Neural cell (in vitro differentiated cells): Measurements from ENCODE around the gene PPP2CA. TPM values are rescaled to one million over a fixed set of nuclear protein-coding genes. Genes with fewer than 3 reads are reported as not detected.

Source experiments
- H2AFZ ChIP-seq: fragments of 200-600, 300-800 bp; sonication (generic), shearing (Covaris generic); 2 replicates; pipeline ENCODE4 v1.6.0; 2014; ENCODE audit warnings: low read depth, mild to moderate bottlenecking, antibody characterized with exemption, low read length, moderate library complexity
- H3F3A ChIP-seq: fragments of 200-600 bp; shearing (Covaris generic); 2 replicates; pipeline ENCODE4 v1.6.1; 2016; ENCODE audit warnings: mild to moderate bottlenecking, moderate library complexity, mixed read lengths, antibody characterized with exemption, low read length; ENCODE audit not compliant: insufficient read depth, poor library complexity, severe bottlenecking
- H3K27ac ChIP-seq: fragments of 200-600, 300-800 bp; sonication (generic), shearing (Covaris generic); 2 replicates; pipeline ENCODE4 v1.5.1; 2014; ENCODE audit warnings: mild to moderate bottlenecking, low read length, moderate library complexity
- H3K27me3 ChIP-seq: fragments of 300-800, 200-600 bp; sonication (generic), shearing (Covaris generic); 2 replicates; pipeline ENCODE4 v1.6.0; 2014; ENCODE audit warnings: mild to moderate bottlenecking, low read depth, low read length, moderate library complexity; ENCODE audit not compliant: insufficient read depth
- H3K36me3 ChIP-seq: fragments of 300-800, 200-600 bp; sonication (generic), shearing (Covaris generic); 2 replicates; pipeline ENCODE4 v1.5.1; 2014; ENCODE audit warnings: mild to moderate bottlenecking, antibody characterized with exemption, low read length, moderate library complexity; ENCODE audit not compliant: insufficient read depth
- H3K4me2 ChIP-seq: fragments of 300-800, 200-600 bp; sonication (generic), shearing (Covaris generic); 2 replicates; pipeline ENCODE4 v1.6.0; 2014; ENCODE audit warnings: mild to moderate bottlenecking, low read length
- H3K4me3 ChIP-seq: fragments of 300-800, 200-600 bp; sonication (generic), shearing (Covaris generic); 2 replicates; pipeline ENCODE4 v1.5.1; 2014; ENCODE audit warnings: mild to moderate bottlenecking, low read length, moderate library complexity
- H3K79me2 ChIP-seq: fragments of 200-600 bp; shearing (Covaris generic); replicated peaks from 2 replicates; pipeline ENCODE4 v1.6.0; 2014; ENCODE audit warnings: mild to moderate bottlenecking, low read length, moderate library complexity; ENCODE audit not compliant: insufficient read depth
- H3K9ac ChIP-seq: fragments of 300-800, 200-600 bp; sonication (generic), shearing (Covaris generic); 2 replicates; pipeline ENCODE4 v1.6.1; 2016; ENCODE audit warnings: mild to moderate bottlenecking, low read length, mixed read lengths
- H3K9me2 ChIP-seq: fragments of 200-600 bp; shearing (Covaris generic); 2 replicates; pipeline ENCODE4 v1.6.1; 2016; ENCODE audit warnings: mild to moderate bottlenecking, low read length, mixed read lengths; ENCODE audit not compliant: insufficient read depth
- H3K9me3 ChIP-seq: fragments of 200-600, 300-800 bp; sonication (generic), shearing (Covaris generic); 2 replicates; pipeline ENCODE4 v1.6.1; 2016; ENCODE audit warnings: mild to moderate bottlenecking, mixed run types, low read length, moderate library complexity, mixed read lengths
- H4K20me1 ChIP-seq: fragments of 200-600 bp; shearing (Covaris generic); 2 replicates; pipeline ENCODE4 v1.6.1; 2016; ENCODE audit warnings: mild to moderate bottlenecking, mixed run types; ENCODE audit not compliant: insufficient read depth
- CTCF ChIP-seq: fragments of 450-650 bp; IDR thresholded peaks from 2 replicates; pipeline ENCODE4 v1.5.1; 2014; ENCODE audit warnings: antibody characterized with exemption, mild to moderate bottlenecking, moderate library complexity; ENCODE audit not compliant: poor library complexity, severe bottlenecking
- EP300 ChIP-seq: fragments of 450-650 bp; conservative IDR thresholded peaks from 2 replicates; pipeline ENCODE4 v1.6.1; 2014; ENCODE audit warnings: antibody characterized with exemption, mild to moderate bottlenecking, moderate library complexity; ENCODE audit not compliant: poor library complexity, severe bottlenecking
- EZH2 ChIP-seq: fragments of 200-600, 300-800 bp; shearing (Covaris generic), sonication (generic); IDR thresholded peaks from 2 replicates; pipeline ENCODE4 v1.6.1; 2014; ENCODE audit warnings: antibody characterized with exemption, low read length, borderline replicate concordance, mild to moderate bottlenecking; ENCODE audit not compliant: insufficient read depth, poor library complexity, severe bottlenecking
- MXI1 ChIP-seq: fragments of 450-650 bp; conservative IDR thresholded peaks from 2 replicates; pipeline ENCODE4 v1.6.1; 2014; ENCODE audit warnings: antibody characterized with exemption, mild to moderate bottlenecking; ENCODE audit not compliant: poor library complexity, severe bottlenecking
- RAD21 ChIP-seq: fragments of 450-650 bp; conservative IDR thresholded peaks from 2 replicates; pipeline ENCODE4 v1.6.1; 2014; ENCODE audit warnings: antibody characterized with exemption, mild to moderate bottlenecking, moderate library complexity
- REST ChIP-seq: IDR thresholded peaks from 2 replicates; pipeline ENCODE4 v1.6.1; 2012; ENCODE audit warnings: borderline replicate concordance
- polyA plus RNA-seq: library from polyadenylated mRNA; depleted of rRNA; stranded (reverse); fragments of >200 nt; gene quantifications from 2 replicates; pipeline ENCODE4 v1.2.3, GENCODE V29; 2014

The PPP2CA gene
- polyA plus RNA-seq, 1 donor from 2014 or later = 251 TPM

GRCh38 chr5:134148986-134149539, 76.8 kb downstream of the PPP2CA start:
- TF ChIP-seq MXI1 (no peak), REST (no peak), EP300 (no peak)
- Histone ChIP-seq H3F3A (no peaks in the 10 kb centered on the region), H2AFZ (no peak overlapping the region), H3K4me3 (no peak overlapping the region), H4K20me1 (no peaks in the 10 kb centered on the region), H3K27me3 (no peaks in the 10 kb centered on the region), H3K9ac (no peak overlapping the region), H3K4me2 (no peak overlapping the region), H3K27ac (no peak overlapping the region), H3K9me2 (no peaks in the 10 kb centered on the region), H3K79me2 (peaks cover 3% of the 10 kb centered on the region), H3K9me3 (no peaks in the 10 kb centered on the region), H3K36me3 (no peaks in the 10 kb centered on the region)

GRCh38 chr5:134148316-134148715, 77.6 kb downstream of the PPP2CA start:
- no peaks in the 10 kb centered on the region for H3K36me3 ChIP-seq
- H3K27ac ChIP-seq = no peak overlapping the region
- no peak overlapping the region for H3K4me3 ChIP-seq
- H3F3A ChIP-seq = no peaks in the 10 kb centered on the region
- H3K4me2 ChIP-seq = no peak overlapping the region
- H2AFZ ChIP-seq = no peak overlapping the region
- H3K9me2 ChIP-seq = no peaks in the 10 kb centered on the region
- no peaks in the 10 kb centered on the region for H3K27me3 ChIP-seq
- H3K9me3 ChIP-seq = no peaks in the 10 kb centered on the region
- no peaks in the 10 kb centered on the region for H4K20me1 ChIP-seq
- peaks cover 3% of the 10 kb centered on the region for H3K79me2 ChIP-seq
- no peak overlapping the region for H3K9ac ChIP-seq
- no peak for TF ChIP-seq EP300
- no peak for TF ChIP-seq CTCF
- no peak for TF ChIP-seq RAD21
- no peak for TF ChIP-seq REST
- no peak for TF ChIP-seq EZH2
